ENCODE results near the gene C9orf153. TPM values are rescaled to one million over a fixed set of nuclear protein-coding genes. Genes with fewer than 3 reads are reported as not detected.

The C9orf153 gene
- total RNA-seq, 2 experiments from 2014 or later = not detected

- ChIA-PET CTCF (no interaction called here), POLR2A (no interaction called here)
- H3K4me1 Mint-ChIP-seq = no peaks in the 10 kb centered on the region
Measured at GRCh38 chr9:86177995-86178394, 81.5 kb downstream of the C9orf153 start.

GRCh38 chr9:86176468-86176867, 83.0 kb downstream of the C9orf153 start:
- POLR2A ChIA-PET = no interaction called here
- H3K4me3 Mint-ChIP-seq = no peak overlapping the region
- no peaks in the 10 kb centered on the region for H3K4me1 Mint-ChIP-seq
- CTCF ChIA-PET = no interaction called here
- no peaks in the 10 kb centered on the region for H3K36me3 Mint-ChIP-seq (ENCODE audit: low read depth)
- no peaks in the 10 kb centered on the region for H3K9me3 Mint-ChIP-seq
- H3K27me3 Mint-ChIP-seq = no peaks in the 10 kb centered on the region
- no peak for DNase-seq
- H3K27ac Mint-ChIP-seq = no peak overlapping the region

More at GRCh38 chr9:86177995-86178394, 81.5 kb downstream of the C9orf153 start:
- no peak for DNase-seq
- Mint-ChIP-seq H3K4me3 (no peak overlapping the region), H3K27me3 (no peaks in the 10 kb centered on the region), H3K27ac (no peak overlapping the region), H3K9me3 (no peaks in the 10 kb centered on the region), H3K36me3 (ENCODE audit: low read depth) (no peaks in the 10 kb centered on the region)

- no peaks in the 10 kb centered on the region for H3K4me1 Mint-ChIP-seq
- no peak overlapping the region for H3K27ac Mint-ChIP-seq
- H3K4me3 Mint-ChIP-seq = no peak overlapping the region
- H3K27me3 Mint-ChIP-seq = no peaks in the 10 kb centered on the region
- DNase-seq = no peak
- ChIA-PET POLR2A (no interaction called here), CTCF (no interaction called here)
- no peaks in the 10 kb centered on the region for H3K9me3 Mint-ChIP-seq
- H3K36me3 Mint-ChIP-seq (ENCODE audit: low read depth) = no peaks in the 10 kb centered on the region
Measured at GRCh38 chr9:86175743-86176456, 83.6 kb downstream of the C9orf153 start.

DNA sequence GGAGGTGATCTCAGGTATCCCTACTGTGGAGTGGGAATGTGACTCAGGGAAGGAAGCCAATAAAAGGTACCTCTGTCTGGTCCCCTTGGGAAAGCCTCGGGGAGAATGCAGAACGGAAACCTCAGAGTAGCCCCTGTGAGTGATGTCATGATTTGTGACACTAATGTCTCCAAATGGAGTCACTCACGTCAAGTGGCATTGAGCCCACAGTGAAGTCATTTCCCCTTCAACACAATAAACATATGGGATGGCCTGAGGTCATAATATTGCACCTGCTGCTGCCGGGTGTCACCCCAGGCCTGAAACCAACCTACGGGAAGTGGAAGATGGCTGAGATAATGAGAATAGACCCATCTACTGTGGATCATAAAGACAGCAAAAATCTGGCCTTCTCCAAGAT, 84.2 kb downstream of the C9orf153 start:
- no peaks in the 10 kb centered on the region for H3K4me1 Mint-ChIP-seq
- H3K27ac Mint-ChIP-seq = no peak overlapping the region
- H3K4me3 Mint-ChIP-seq = no peak overlapping the region
- H3K9me3 Mint-ChIP-seq = no peaks in the 10 kb centered on the region
- ChIA-PET CTCF (no interaction called here), POLR2A (no interaction called here)
- no peaks in the 10 kb centered on the region for H3K27me3 Mint-ChIP-seq
- DNase-seq = no peak
- no peaks in the 10 kb centered on the region for H3K36me3 Mint-ChIP-seq (ENCODE audit: low read depth)

Other genes with a start within 250 kb of the C9orf153 start
- gene GOLM1, start 160.1 kb downstream of the C9orf153 start, total RNA-seq = 1 to 10 TPM; 3.2 to 4.4 TPM
- gene ISCA1, start 22.9 kb upstream of the C9orf153 start, total RNA-seq = 10 to 100 TPM; 23.0 to 24.0 TPM
- gene TUT7, start 94.8 kb upstream of the C9orf153 start, total RNA-seq = 10 to 100 TPM; 59.3 to 63.1 TPM

All from activated CD4-positive, alpha-beta memory T cell treated with anti-CD3 and anti-CD28 coated beads, Interleukin-2, amount 10 ng/mL, durations not matched to agents 7 days and 5 days (primary cell).